Hepatic stellate cell (primary cell): ENCODE data around the gene RTL1.
A peak's percentile ranks its signal among the peaks of the same experiment; 100 is the strongest.

Experiments
- DNase-seq: peaks from one replicate; pipeline ENCODE4 v3.0.0; 2011; ENCODE audit warnings: low spot score

Gene RTL1

GRCh38 chr14:100903672-100904185, at the start of gene RTL1:
TSS of gene RTL1 (minus strand) at chr14:100903722. CDS start at chr14:100884788, 18,934 bp downstream.
- DNase-seq = no peak

GRCh38 chr14:100950024-100950423, 46.5 kb upstream of the RTL1 start:
- DNase-seq = no peak

- no peak for DNase-seq
Measured at GRCh38 chr14:100944052-100944451, 40.5 kb upstream of the RTL1 start.

GRCh38 chr14:100930270-100930669, 26.7 kb upstream of the RTL1 start:
- no peak for DNase-seq

GRCh38 chr14:100915560-100915959, 12.0 kb upstream of the RTL1 start:
- no peak for DNase-seq

- no peak for DNase-seq
Measured at GRCh38 chr14:100914597-100915021, 11.1 kb upstream of the RTL1 start.

- DNase-seq = no peak
Measured at GRCh38 chr14:100911665-100912316, 8.3 kb upstream of the RTL1 start.

GRCh38 chr14:100910888-100911664, 7.6 kb upstream of the RTL1 start:
- DNase-seq = no peak

GRCh38 chr14:100909439-100909838, 5.9 kb upstream of the RTL1 start:
- DNase-seq = no peak

- DNase-seq = no peak
Measured at GRCh38 chr14:100907240-100907639, 3.7 kb upstream of the RTL1 start.

GRCh38 chr14:100906420-100906819, 2.9 kb upstream of the RTL1 start:
- DNase-seq = no peak

GRCh38 chr14:100905166-100905565, 1.6 kb upstream of the RTL1 start:
- peak; percentile 3 for DNase-seq

GRCh38 chr14:100904307-100905087, 975 bp upstream of the RTL1 start:
- DNase-seq = no peak

GRCh38 chr14:100903134-100903468, 421 bp downstream of the RTL1 start:
- DNase-seq = peak; percentile 0

GRCh38 chr14:100902295-100903133, 1.0 kb downstream of the RTL1 start:
- DNase-seq = peak; percentile 0

- DNase-seq = peak; percentile 2
Measured at GRCh38 chr14:100901391-100902183, 1.9 kb downstream of the RTL1 start.

- no peak for DNase-seq
Measured at GRCh38 chr14:100900837-100901390, 2.6 kb downstream of the RTL1 start.

- no peak for DNase-seq
Measured at GRCh38 chr14:100899884-100900771, 3.4 kb downstream of the RTL1 start.
